Astrocyte (in vitro differentiated cells and primary cell): ENCODE results near the gene FUT1. TPM values are rescaled to one million over a fixed set of nuclear protein-coding genes. Genes with fewer than 3 reads are reported as not detected.

ENCODE experiments used
- DNase-seq: peaks from one replicate; pipeline ENCODE4 v3.0.0-alpha.2; 2010; ENCODE audit warnings: low read depth
- FAIRE-seq: peaks from 2 replicates; lab custom pipeline; 2011; peaks lifted over from hg19 to GRCh38; lab: Jason Lieb, UNC
- H2AFZ ChIP-seq: 2 replicates; pipeline ENCODE4 v1.6.0; 2012; ENCODE audit warnings: low read depth, low read length, inconsistent platforms
- H3K27ac ChIP-seq: 2 replicates; pipeline ENCODE4 v1.5.1; 2011; ENCODE audit warnings: low read depth, low read length, inconsistent platforms
- H3K27me3 ChIP-seq: 2 replicates; pipeline ENCODE4 v1.6.0; 2011; ENCODE audit warnings: low read length, inconsistent platforms; ENCODE audit not compliant: insufficient read depth
- H3K36me3 ChIP-seq: 2 replicates; pipeline ENCODE4 v1.5.1; 2011; ENCODE audit warnings: low read length, inconsistent platforms; ENCODE audit not compliant: insufficient read depth
- H3K4me1 ChIP-seq: 2 replicates; pipeline ENCODE4 v1.5.1; 2011; ENCODE audit warnings: low read length, inconsistent platforms; ENCODE audit not compliant: insufficient read depth
- H3K4me2 ChIP-seq: 2 replicates; pipeline ENCODE4 v1.6.0; 2012; ENCODE audit warnings: low read length, inconsistent platforms
- H3K4me3 ChIP-seq: 2 replicates; pipeline ENCODE4 v1.5.1; 2011; ENCODE audit warnings: low read depth, mild to moderate bottlenecking, low read length, inconsistent platforms; ENCODE audit not compliant: insufficient read depth
- H3K79me2 ChIP-seq: 2 replicates; pipeline ENCODE4 v1.6.0; 2012; ENCODE audit warnings: mild to moderate bottlenecking, low read length, inconsistent platforms; ENCODE audit not compliant: insufficient read depth
- H3K9ac ChIP-seq: 2 replicates; pipeline ENCODE4 v1.6.0; 2012; ENCODE audit warnings: mild to moderate bottlenecking, low read length, inconsistent platforms
- H3K9me3 ChIP-seq: 2 replicates; pipeline ENCODE4 v1.5.1; 2012; ENCODE audit warnings: low read depth, mild to moderate bottlenecking, low read length, inconsistent platforms; ENCODE audit not compliant: insufficient read depth
- H4K20me1 ChIP-seq: 2 replicates; pipeline ENCODE4 v1.6.0; 2012; ENCODE audit warnings: low read length, inconsistent platforms; ENCODE audit not compliant: insufficient read depth
- H3K27ac Mint-ChIP-seq: one replicate; pipeline ENCODE4 v1.8.0; 2021; ENCODE audit warnings: mild to moderate bottlenecking, mixed read lengths; ENCODE audit not compliant: unreplicated experiment
- H3K27me3 Mint-ChIP-seq: one replicate; pipeline ENCODE4 v1.8.0; 2021; ENCODE audit warnings: low read depth, mixed read lengths; ENCODE audit not compliant: unreplicated experiment
- H3K36me3 Mint-ChIP-seq: one replicate; pipeline ENCODE4 v1.8.0; 2021; ENCODE audit warnings: low read depth, mixed read lengths; ENCODE audit not compliant: unreplicated experiment
- H3K4me1 Mint-ChIP-seq: one replicate; pipeline ENCODE4 v1.8.0; 2021; ENCODE audit warnings: low read depth, mixed read lengths; ENCODE audit not compliant: unreplicated experiment
- H3K4me3 Mint-ChIP-seq: one replicate; pipeline ENCODE4 v1.8.0; 2021; ENCODE audit warnings: mild to moderate bottlenecking, moderate library complexity, mixed read lengths; ENCODE audit not compliant: unreplicated experiment
- H3K9me3 Mint-ChIP-seq: one replicate; pipeline ENCODE4 v1.8.0; 2021; ENCODE audit warnings: mild to moderate bottlenecking, mixed read lengths; ENCODE audit not compliant: unreplicated experiment
- CTCF ChIP-seq: IDR thresholded peaks from 2 replicates; pipeline ENCODE4 v1.5.1; 2011; ENCODE audit warnings: low read depth, mild to moderate bottlenecking, inconsistent platforms, low read length, moderate library complexity; ENCODE audit not compliant: insufficient read depth
- EZH2 ChIP-seq: IDR thresholded peaks from 2 replicates; pipeline ENCODE4 v1.6.1; 2012; ENCODE audit warnings: mild to moderate bottlenecking, low read length, inconsistent platforms; ENCODE audit not compliant: insufficient read depth
- total RNA-seq: library from RNA; stranded (reverse); gene quantifications from 2 replicates; pipeline ENCODE4 v1.2.1, GENCODE V29; 2021

The FUT1 gene
- total RNA-seq, 1 donor from 2014 or later, result 0.91 TPM

GRCh38 chr19:48716562-48717291 lies 35.7 kb downstream of the FUT1 start:
- FAIRE-seq, result no peak
- TF ChIP-seq EZH2, result no peak
- no peak for TF ChIP-seq CTCF
- no peaks in the 10 kb centered on the region for H3K36me3 ChIP-seq
- H4K20me1 ChIP-seq, result no peaks in the 10 kb centered on the region
- H2AFZ ChIP-seq, result peak overlapping the region; percentile 72
- Mint-ChIP-seq H3K9me3 (no peaks in the 10 kb centered on the region), H3K4me3 (peak overlapping the region; percentile 75), H3K27ac (peak overlapping the region; percentile 66), H3K27me3 (no peaks in the 10 kb centered on the region), H3K36me3 (no peaks in the 10 kb centered on the region), H3K4me1 (peaks cover 3% of the 10 kb centered on the region)
- H3K9ac ChIP-seq, result peak overlapping the region; percentile 38
- H3K4me3 ChIP-seq, result peak overlapping the region; percentile 15
- peak overlapping the region; percentile 78 for H3K4me2 ChIP-seq
- H3K27me3 ChIP-seq, result no peaks in the 10 kb centered on the region
- H3K4me1 ChIP-seq, result peaks cover 27% of the 10 kb centered on the region
- DNase-seq, result peak; percentile 29
- H3K79me2 ChIP-seq, result no peaks in the 10 kb centered on the region
- no peaks in the 10 kb centered on the region for H3K9me3 ChIP-seq
- no peak overlapping the region for H3K27ac ChIP-seq

GRCh38 chr19:48715681-48716171 lies 36.7 kb downstream of the FUT1 start:
- Mint-ChIP-seq H3K4me3 (no peak overlapping the region), H3K9me3 (no peaks in the 10 kb centered on the region)

More at GRCh38 chr19:48715681-48716171, 36.7 kb downstream of the FUT1 start:
- Histone ChIP-seq H3K36me3 (no peaks in the 10 kb centered on the region), H3K79me2 (no peaks in the 10 kb centered on the region), H3K9ac (no peak overlapping the region), H3K4me1 (peaks cover 27% of the 10 kb centered on the region), H3K9me3 (no peaks in the 10 kb centered on the region), H4K20me1 (no peaks in the 10 kb centered on the region), H3K27ac (no peak overlapping the region), H3K4me3 (no peak overlapping the region), H2AFZ (no peak overlapping the region), H3K4me2 (no peak overlapping the region), H3K27me3 (no peaks in the 10 kb centered on the region)
- Mint-ChIP-seq H3K27me3 (no peaks in the 10 kb centered on the region), H3K27ac (peak overlapping the region; percentile 62), H3K36me3 (peaks cover 7% of the 10 kb centered on the region), H3K4me1 (peaks cover 3% of the 10 kb centered on the region)
- FAIRE-seq, result no peak
- TF ChIP-seq EZH2 (no peak), CTCF (no peak)
- no peak for DNase-seq
